AG10803 (cell line): ENCODE results near the gene SLC4A3.
"Not testable (repeated sequence)": the region's sequence is repeated elsewhere in the genome, so short reads cannot be mapped to it uniquely, and the experiment has no call there.

ENCODE experiments used
- DNase-seq: peaks from one replicate; pipeline ENCODE4 v3.0.0; 2010; ENCODE audit warnings: low read depth
- H3K4me3 ChIP-seq: 2 replicates; pipeline ENCODE4 v1.5.1; 2011; ENCODE audit warnings: mild to moderate bottlenecking, low read length, control low read depth
- CTCF ChIP-seq: conservative IDR thresholded peaks from 2 replicates; pipeline ENCODE4 v1.5.1; 2011; ENCODE audit warnings: mild to moderate bottlenecking, low read length, control low read depth, inconsistent platforms

The SLC4A3 gene

GRCh38 chr2:219643788-219644398, 16.5 kb downstream of the SLC4A3 start:
- no peak for DNase-seq

GRCh38 chr2:219644801-219645480, 17.5 kb downstream of the SLC4A3 start:
- H3K4me3 ChIP-seq: no peak overlapping the region
- no peak for TF ChIP-seq CTCF
- DNase-seq: no peak

More at GRCh38 chr2:219643788-219644398, 16.5 kb downstream of the SLC4A3 start:
- no peak for TF ChIP-seq CTCF
- no peak overlapping the region for H3K4me3 ChIP-seq

DNA sequence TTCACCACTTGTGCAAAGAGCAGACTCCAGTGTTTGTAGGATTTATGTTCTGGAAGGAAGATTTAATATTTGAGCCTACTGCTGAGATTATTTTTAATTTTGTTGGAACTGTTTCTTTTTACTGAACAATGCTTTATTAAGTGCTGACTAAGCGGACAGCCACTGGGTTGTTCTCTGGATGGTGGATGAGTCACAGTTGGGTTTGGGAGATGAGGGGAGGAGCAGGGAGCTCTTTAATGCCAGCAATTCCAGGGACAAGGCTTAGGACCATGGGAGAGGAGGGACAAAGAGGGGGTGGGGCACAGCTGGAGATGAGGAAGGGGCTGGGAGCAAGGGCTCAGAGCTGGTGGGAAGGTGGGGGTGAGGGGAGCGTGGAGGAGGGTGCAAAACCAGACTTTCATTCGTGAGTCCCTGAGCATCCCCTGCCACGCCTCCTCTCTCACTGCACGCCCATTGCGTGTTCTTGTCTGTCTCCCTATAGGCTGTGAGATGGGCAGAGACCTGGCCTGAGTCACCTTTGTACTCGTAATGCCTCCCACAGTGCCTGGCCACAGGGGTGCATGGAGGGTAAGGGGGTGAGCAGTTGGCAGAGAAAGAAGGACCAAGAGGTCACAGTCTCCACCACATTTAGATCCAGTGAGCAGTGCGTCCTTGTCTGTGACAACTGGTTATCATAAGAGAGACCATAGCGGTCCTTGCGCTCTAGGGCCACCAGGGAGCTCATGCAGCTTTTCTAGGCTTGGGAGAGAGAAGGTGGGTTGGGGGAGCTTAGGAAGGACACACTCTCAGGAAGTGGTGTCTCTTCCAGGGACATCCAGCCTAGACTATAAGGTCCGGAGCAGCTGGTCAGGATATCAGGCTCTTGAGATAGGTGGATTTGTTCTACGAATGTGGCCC, 18.4 kb downstream of the SLC4A3 start:
- no peak for TF ChIP-seq CTCF
- no peak overlapping the region for H3K4me3 ChIP-seq
- DNase-seq: peak; percentile 84

DNA sequence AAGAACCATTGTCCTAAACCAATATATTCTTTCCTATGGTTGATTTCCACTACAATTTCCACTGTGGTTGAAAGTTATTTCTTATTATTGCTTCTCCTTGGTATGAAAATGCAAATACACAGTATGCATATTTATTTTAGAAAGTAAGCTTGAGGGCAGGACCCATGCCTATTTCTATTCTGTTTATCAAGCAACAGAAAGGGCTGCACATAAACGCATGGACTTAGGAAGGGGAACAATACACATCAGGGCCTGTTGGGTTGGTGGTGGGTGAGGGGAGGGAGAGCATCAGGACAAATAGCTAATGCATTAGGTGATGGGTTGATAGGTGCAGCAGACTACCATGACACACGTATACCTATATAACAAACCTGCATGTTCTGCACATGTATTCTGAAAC, 20.7 kb downstream of the SLC4A3 start:
- no peak for DNase-seq

GRCh38 chr2:219648963-219649362, 21.5 kb downstream of the SLC4A3 start:
- no peak for TF ChIP-seq CTCF
- no peak for DNase-seq
- H3K4me3 ChIP-seq: no peak overlapping the region

More for the DNA sequence above, 20.7 kb downstream of the SLC4A3 start:
- no peak for TF ChIP-seq CTCF
- no peak overlapping the region for H3K4me3 ChIP-seq

- no peak for DNase-seq
- no peak overlapping the region for H3K4me3 ChIP-seq
- no peak for TF ChIP-seq CTCF
These were observed 23.2 kb downstream of the SLC4A3 start for GRCh38 chr2:219650426-219651248.

DNA sequence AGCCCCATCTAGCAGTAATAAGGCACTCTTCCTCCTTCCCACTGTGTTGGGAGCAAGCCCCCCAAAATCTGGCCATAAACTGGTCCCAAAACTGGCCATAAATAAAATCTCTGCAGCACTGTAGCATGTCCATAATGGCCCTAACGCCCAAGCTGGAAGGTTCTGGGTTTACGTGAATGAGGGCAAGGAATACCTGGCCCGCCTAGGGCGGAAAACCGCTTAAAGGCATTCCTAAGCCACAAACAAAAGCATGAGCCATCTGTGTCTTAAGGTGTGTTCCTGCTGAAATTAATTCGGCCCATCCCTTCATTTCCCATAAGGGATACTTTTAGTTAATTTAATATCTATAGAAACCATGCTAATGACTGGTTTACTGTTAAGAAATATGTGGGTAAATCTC, 24.2 kb downstream of the SLC4A3 start:
- not testable (repeated sequence) for H3K4me3 ChIP-seq, DNase-seq
